Keratinocyte (primary cell): ENCODE measurements around the gene ZSWIM9. TPM values are rescaled to one million over a fixed set of nuclear protein-coding genes. Genes with fewer than 3 reads are reported as not detected.

Experiments
- DNase-seq: peaks from one replicate; pipeline ENCODE4 v3.0.0-alpha.2; 2011; ENCODE audit warnings: low read depth, missing footprints, low spot score
- FAIRE-seq: peaks from 2 replicates; lab custom pipeline; 2011; peaks lifted over from hg19 to GRCh38; lab: Jason Lieb, UNC
- H2AFZ ChIP-seq: 2 replicates; pipeline ENCODE4 v1.6.0; 2012; ENCODE audit warnings: low read length, control low read depth, inconsistent platforms; ENCODE audit not compliant: control insufficient read depth
- H3K27ac ChIP-seq: 2 replicates; pipeline ENCODE4 v1.5.1; 2011; ENCODE audit warnings: low read length; ENCODE audit not compliant: control insufficient read depth, insufficient read depth
- H3K27me3 ChIP-seq: 3 replicates; pipeline ENCODE4 v1.6.0; 2011; ENCODE audit warnings: low read length; ENCODE audit not compliant: control insufficient read depth, insufficient read depth; ENCODE audit errors: extremely low read depth
- H3K36me3 ChIP-seq, 2 experiments: 2 replicates in 1 of 2; 3 replicates in 1 of 2; pipeline ENCODE4 v1.5.1; 2011; ENCODE audit warnings: low read length in 2 of 2, mild to moderate bottlenecking in 1 of 2; ENCODE audit not compliant: control insufficient read depth in 2 of 2, insufficient read depth in 2 of 2; ENCODE audit errors: extremely low read depth in 1 of 2
- H3K4me1 ChIP-seq: 3 replicates; pipeline ENCODE4 v1.5.1; 2011; ENCODE audit warnings: low read length; ENCODE audit not compliant: control insufficient read depth, insufficient read depth; ENCODE audit errors: extremely low read depth
- H3K4me2 ChIP-seq: 3 replicates; pipeline ENCODE4 v1.6.0; 2011; ENCODE audit warnings: low read depth, low read length; ENCODE audit not compliant: control insufficient read depth, insufficient read depth; ENCODE audit errors: extremely low read depth
- H3K4me3 ChIP-seq, 3 experiments: fragments of 200-600 bp in 1 of 3; sonication (generic) in 1 of 3; 2 replicates in 2 of 3; 3 replicates in 1 of 3; pipeline ENCODE4 v1.5.1; 2011 to 2016; ENCODE audit warnings: low read length in 3 of 3, mild to moderate bottlenecking in 3 of 3, control low read depth in 2 of 3, inconsistent platforms in 1 of 3, low read depth in 1 of 3, mixed read lengths in 1 of 3, mixed run types in 1 of 3, moderate library complexity in 1 of 3; ENCODE audit not compliant: control insufficient read depth in 2 of 3, insufficient read depth in 2 of 3; ENCODE audit errors: extremely low read depth in 1 of 3
- H3K79me2 ChIP-seq: 2 replicates; pipeline ENCODE4 v1.6.0; 2012; ENCODE audit warnings: low read length; ENCODE audit not compliant: control insufficient read depth, insufficient read depth
- H3K9ac ChIP-seq: 3 replicates; pipeline ENCODE4 v1.6.0; 2011; ENCODE audit warnings: low read length; ENCODE audit not compliant: control insufficient read depth, insufficient read depth; ENCODE audit errors: extremely low read depth
- H3K9me1 ChIP-seq: 3 replicates; pipeline ENCODE4 v1.6.0; 2011; ENCODE audit warnings: low read length; ENCODE audit not compliant: control insufficient read depth, insufficient read depth; ENCODE audit errors: extremely low read depth
- H3K9me3 ChIP-seq: 2 replicates; pipeline ENCODE4 v1.5.1; 2012; ENCODE audit warnings: low read depth, low read length; ENCODE audit not compliant: control insufficient read depth
- H4K20me1 ChIP-seq: 3 replicates; pipeline ENCODE4 v1.6.0; 2011; ENCODE audit warnings: low read length; ENCODE audit not compliant: control insufficient read depth, insufficient read depth; ENCODE audit errors: extremely low read depth
- CTCF ChIP-seq, 3 experiments: IDR thresholded peaks in 1 of 3; conservative IDR thresholded peaks in 1 of 3; optimal IDR thresholded peaks in 1 of 3; 2 replicates in 2 of 3; 3 replicates in 1 of 3; pipeline versions ENCODE3 to v1.5.1; 2011; ENCODE audit warnings: low read length in 3 of 3, mild to moderate bottlenecking in 3 of 3, moderate library complexity in 2 of 3, control low read depth in 1 of 3, inconsistent platforms in 1 of 3; ENCODE audit not compliant: insufficient read depth in 2 of 3; ENCODE audit errors: extremely low read depth in 1 of 3
- EZH2 ChIP-seq: IDR thresholded peaks from one replicate; pipeline ENCODE4 v1.6.1; 2012; ENCODE audit warnings: inconsistent platforms, mild to moderate bottlenecking, low read length, moderate library complexity
- dilution Hi-C: fragments of 300-500 bp; cut with MboI; formaldehyde crosslinking; loops from one replicate; pipeline ENCODE4 v1.7.0; 2020; ENCODE audit warnings: low sequenced_read_pairs; ENCODE audit not compliant: extremely low pct_ligation_motif_present
- polyA plus RNA-seq, 5 experiments: library from polyadenylated mRNA; depleted of rRNA in 3 of 5; stranded (reverse) in 3 of 5; stranded (forward) in 1 of 5; unstranded in 1 of 5; fragments of >200 nt; gene quantifications; 1 replicate in 1 of 5; 2 replicates in 3 of 5; 3 replicates in 1 of 5; pipeline versions ENCODE4 v1.2.1 to v1.2.3, GENCODE V29; 2011 to 2012; ENCODE audit warnings: missing spikeins in 2 of 5, low read depth in 1 of 5, low replicate concordance in 1 of 5

ZSWIM9 gene
- polyA plus RNA-seq, 1 donor (not counting 4 experiments of a cell fraction or from before 2014, with no cell fraction given) = 0.46 TPM

- FAIRE-seq (no peak), DNase-seq (no peak)
- Histone ChIP-seq H4K20me1 (no peaks in the 10 kb centered on the region), H3K4me2 (no peak overlapping the region), H3K9me3 (no peaks in the 10 kb centered on the region), H3K4me1 (no peaks in the 10 kb centered on the region), H3K27me3 (no peaks in the 10 kb centered on the region), H3K27ac (no peak overlapping the region), H3K36me3 (peaks cover 0 to 1% of the 10 kb centered on the region in 2 experiments), H2AFZ (no peak overlapping the region), H3K79me2 (no peaks in the 10 kb centered on the region), H3K9me1 (no peaks in the 10 kb centered on the region), H3K4me3 (no peak overlapping the region), H3K9ac (no peak overlapping the region)
- dilution Hi-C loops = no loop called here
- TF ChIP-seq EZH2 (no peak), CTCF (optimal IDR thresholded peaks at IDR 0.05 in 1 of 3, IDR thresholded peaks at IDR 0.05 in 1 of 3, conservative IDR thresholded peaks at IDR 0.05 in 1 of 3; ENCODE audit: extremely low read depth in 1 of 3, insufficient read depth in 2 of 3, low read length in 3 of 3) (no peak)
Measured at GRCh38 chr19:48213959-48214358, 43.5 kb downstream of the ZSWIM9 start.

- Histone ChIP-seq H3K4me1 (no peaks in the 10 kb centered on the region), H3K9ac (no peak overlapping the region), H3K9me1 (no peaks in the 10 kb centered on the region), H3K27me3 (no peaks in the 10 kb centered on the region), H3K4me2 (no peak overlapping the region), H3K4me3 (no peak overlapping the region), H3K9me3 (no peaks in the 10 kb centered on the region), H2AFZ (no peak overlapping the region), H4K20me1 (no peaks in the 10 kb centered on the region), H3K36me3 (no peaks in the 10 kb centered on the region), H3K79me2 (no peaks in the 10 kb centered on the region), H3K27ac (no peak overlapping the region)
- DNase-seq (no peak), FAIRE-seq (no peak)
- TF ChIP-seq EZH2 = no peak
- TF ChIP-seq CTCF (optimal IDR thresholded peaks at IDR 0.05 in 1 of 3, IDR thresholded peaks at IDR 0.05 in 1 of 3, conservative IDR thresholded peaks at IDR 0.05 in 1 of 3; ENCODE audit: extremely low read depth in 1 of 3, insufficient read depth in 2 of 3, low read length in 3 of 3) = no peak
- dilution Hi-C loops = no loop called here
Measured at GRCh38 chr19:48216933-48217332, 46.5 kb downstream of the ZSWIM9 start.
